ENCODE data around the gene APBA2. TPM values are rescaled to one million over a fixed set of nuclear protein-coding genes. Genes with fewer than 3 reads are reported as not detected.
"Not testable (repeated sequence)": the region's sequence is repeated elsewhere in the genome, so short reads cannot be mapped to it uniquely, and the experiment has no call there.

Gene APBA2
- total RNA-seq, 1 donor from 2014 or later: 33.1 TPM

DNA sequence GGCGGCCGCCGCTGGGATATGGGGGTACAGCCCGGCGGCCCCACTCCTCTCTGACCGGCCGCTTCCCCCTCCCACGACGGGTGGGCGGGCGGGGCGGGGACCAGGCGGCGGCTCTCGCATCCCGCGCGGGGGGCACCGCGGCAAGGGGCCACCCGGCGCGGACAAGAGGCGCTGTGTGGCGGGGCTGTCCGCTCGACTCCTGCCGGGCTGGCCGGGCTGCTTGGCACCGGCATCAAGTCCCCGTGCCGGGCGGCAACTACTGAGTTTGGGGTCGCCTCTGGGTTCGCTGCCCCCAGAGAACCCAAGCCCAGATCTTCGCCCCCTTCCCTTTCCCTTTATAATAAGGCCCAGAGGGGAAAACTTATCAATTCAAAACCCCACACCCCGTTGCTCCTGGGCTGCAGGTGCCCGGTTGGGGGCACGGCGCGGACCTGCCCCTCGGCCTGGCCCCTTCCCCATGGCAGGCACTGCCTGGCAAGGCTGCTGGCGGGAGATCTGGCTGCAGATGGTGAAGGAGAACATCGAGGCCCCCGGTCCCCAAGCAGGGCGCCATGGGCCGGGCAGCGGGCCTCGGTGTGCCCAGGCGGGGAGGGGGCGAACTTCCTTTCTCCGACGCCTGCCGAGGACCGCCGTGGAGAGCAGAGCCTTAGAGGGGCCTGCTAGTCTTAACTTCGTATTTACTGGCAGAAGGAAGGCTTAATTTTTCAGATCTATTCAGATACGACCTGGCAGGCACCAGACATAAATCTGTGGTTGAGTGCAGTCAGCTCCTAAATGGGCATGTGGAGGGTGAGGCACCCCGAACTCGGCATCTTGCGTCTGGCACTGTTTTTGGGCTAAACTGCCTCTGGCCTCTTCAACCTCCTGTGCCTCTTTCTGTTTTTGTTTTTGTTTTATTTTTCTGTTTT is 911 bp downstream of the APBA2 start:
- peak overlapping the region; percentile 70 for H3K4me3 Mint-ChIP-seq
- H3K4me1 Mint-ChIP-seq: peaks cover 12% of the 10 kb centered on the region
- DNase-seq (ENCODE audit: low spot score in 2 of 2, unreplicated experiment in 2 of 2): peak in 1 of 2 experiments; percentile 48
- TF ChIP-seq CTCF (IDR thresholded peaks at IDR 0.05; ENCODE audit: unreplicated experiment): no peak
- H3K27ac Mint-ChIP-seq: no peak overlapping the region
- H3K27me3 Mint-ChIP-seq (ENCODE audit: low read depth): no peaks in the 10 kb centered on the region
- no peaks in the 10 kb centered on the region for H3K9me3 Mint-ChIP-seq
- no peaks in the 10 kb centered on the region for H3K36me3 Mint-ChIP-seq

GRCh38 chr15:28887339-28888174 is 1.8 kb downstream of the APBA2 start:
- TF ChIP-seq CTCF (IDR thresholded peaks at IDR 0.05; ENCODE audit: unreplicated experiment): no peak
- DNase-seq (ENCODE audit: low spot score in 2 of 2, unreplicated experiment in 2 of 2): no peak
- Mint-ChIP-seq H3K4me1 (peaks cover 12% of the 10 kb centered on the region), H3K27me3 (ENCODE audit: low read depth) (no peaks in the 10 kb centered on the region), H3K36me3 (no peaks in the 10 kb centered on the region), H3K9me3 (no peaks in the 10 kb centered on the region), H3K4me3 (peak overlapping the region; percentile 70), H3K27ac (no peak overlapping the region)

DNA sequence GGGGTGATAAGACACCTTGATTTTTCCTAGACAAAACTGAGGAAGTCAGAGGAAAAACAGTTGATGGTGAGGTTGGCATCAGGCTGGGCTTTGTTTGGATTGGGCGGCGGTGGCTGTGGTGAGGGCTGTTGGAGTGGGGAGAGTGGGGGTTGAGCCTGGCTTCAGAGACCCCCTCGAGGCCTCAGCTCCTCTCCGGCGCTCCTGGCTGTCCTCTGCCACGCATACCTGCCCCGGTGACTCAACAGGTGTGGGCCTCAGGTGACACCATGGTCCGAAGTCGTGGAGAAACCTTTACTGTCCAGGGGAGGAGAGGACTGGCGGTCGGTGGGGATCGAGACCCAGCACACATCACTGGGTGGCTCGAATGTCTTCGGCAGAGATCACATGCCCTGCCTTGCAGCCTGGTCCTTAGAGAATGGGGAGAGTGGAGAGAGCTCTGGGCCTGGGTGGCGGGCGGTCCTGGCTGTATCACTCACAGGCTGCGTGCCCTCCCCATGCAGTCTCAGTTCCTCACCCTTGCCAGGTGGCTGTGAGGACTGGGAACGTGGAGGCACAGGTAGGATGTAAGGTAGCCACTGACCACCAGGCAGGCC is 2.6 kb downstream of the APBA2 start:
- DNase-seq (ENCODE audit: low spot score in 2 of 2, unreplicated experiment in 2 of 2): no peak
- Mint-ChIP-seq H3K27me3 (ENCODE audit: low read depth) (no peaks in the 10 kb centered on the region), H3K4me3 (no peak overlapping the region), H3K9me3 (no peaks in the 10 kb centered on the region), H3K27ac (no peak overlapping the region), H3K36me3 (no peaks in the 10 kb centered on the region), H3K4me1 (peaks cover 12% of the 10 kb centered on the region)
- no peak for TF ChIP-seq CTCF (IDR thresholded peaks at IDR 0.05; ENCODE audit: unreplicated experiment)

- Mint-ChIP-seq H3K4me1 (peaks cover 12% of the 10 kb centered on the region), H3K9me3 (no peaks in the 10 kb centered on the region), H3K36me3 (no peaks in the 10 kb centered on the region), H3K27ac (no peak overlapping the region), H3K4me3 (no peak overlapping the region), H3K27me3 (ENCODE audit: low read depth) (no peaks in the 10 kb centered on the region)
- TF ChIP-seq CTCF (IDR thresholded peaks at IDR 0.05; ENCODE audit: unreplicated experiment): no peak
- no peak for DNase-seq (ENCODE audit: low spot score in 2 of 2, unreplicated experiment in 2 of 2)
These were observed 3.1 kb downstream of the APBA2 start for GRCh38 chr15:28888900-28889299.

DNA sequence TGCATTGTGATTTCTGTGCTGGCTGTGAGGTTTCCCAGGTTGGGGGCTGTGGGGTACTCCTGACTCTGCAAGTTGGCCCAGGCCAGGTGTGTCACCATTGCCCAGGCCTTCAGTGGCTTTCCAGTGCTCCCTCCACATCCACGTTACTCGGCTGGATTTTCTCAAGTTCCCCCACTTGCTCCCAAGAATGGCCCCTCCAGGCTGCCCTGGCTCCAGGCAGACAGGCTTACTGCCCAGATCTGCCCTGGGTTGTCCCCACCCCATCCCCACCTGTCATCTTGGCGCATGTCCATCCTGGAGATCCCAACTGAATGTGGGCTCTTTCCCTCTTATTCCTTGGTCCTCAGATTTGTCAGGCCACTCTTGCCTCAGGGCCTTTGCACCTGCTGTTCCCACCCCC is 3.6 kb downstream of the APBA2 start:
- Mint-ChIP-seq H3K4me1 (peaks cover 13% of the 10 kb centered on the region), H3K4me3 (no peak overlapping the region)

DNA sequence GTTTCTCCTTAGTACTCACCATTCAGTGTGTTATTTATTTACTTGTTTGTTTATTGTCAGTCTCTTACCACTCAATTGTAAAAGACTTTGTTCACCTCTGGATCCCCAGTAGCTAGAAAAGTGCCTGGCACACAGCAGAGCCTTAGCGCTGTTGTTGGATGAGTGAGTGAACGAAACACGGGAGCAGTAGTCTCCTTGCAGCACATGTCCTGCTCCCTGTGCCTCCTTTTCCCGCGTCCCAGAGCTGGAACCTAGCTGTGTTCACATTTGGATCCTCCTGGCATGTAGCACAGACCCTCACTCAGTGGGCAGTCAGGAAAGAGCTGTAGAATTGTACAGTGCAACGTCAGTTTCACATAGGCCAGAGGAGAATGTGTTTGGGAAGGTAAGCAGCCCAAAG is 4.1 kb downstream of the APBA2 start:
- H3K4me1 Mint-ChIP-seq: peaks cover 15% of the 10 kb centered on the region
- DNase-seq (ENCODE audit: low spot score in 2 of 2, unreplicated experiment in 2 of 2); H3K27me3 Mint-ChIP-seq (ENCODE audit: low read depth); H3K4me3 Mint-ChIP-seq; H3K9me3 Mint-ChIP-seq; H3K36me3 Mint-ChIP-seq; H3K27ac Mint-ChIP-seq: not testable (repeated sequence)

More for the DNA sequence above, 3.6 kb downstream of the APBA2 start:
- H3K27me3 Mint-ChIP-seq (ENCODE audit: low read depth): no peaks in the 10 kb centered on the region
- no peak for TF ChIP-seq CTCF (IDR thresholded peaks at IDR 0.05; ENCODE audit: unreplicated experiment)
- no peak for DNase-seq (ENCODE audit: low spot score in 2 of 2, unreplicated experiment in 2 of 2)
- H3K27ac Mint-ChIP-seq: no peak overlapping the region
- no peaks in the 10 kb centered on the region for H3K9me3 Mint-ChIP-seq
- H3K36me3 Mint-ChIP-seq: no peaks in the 10 kb centered on the region

DNA sequence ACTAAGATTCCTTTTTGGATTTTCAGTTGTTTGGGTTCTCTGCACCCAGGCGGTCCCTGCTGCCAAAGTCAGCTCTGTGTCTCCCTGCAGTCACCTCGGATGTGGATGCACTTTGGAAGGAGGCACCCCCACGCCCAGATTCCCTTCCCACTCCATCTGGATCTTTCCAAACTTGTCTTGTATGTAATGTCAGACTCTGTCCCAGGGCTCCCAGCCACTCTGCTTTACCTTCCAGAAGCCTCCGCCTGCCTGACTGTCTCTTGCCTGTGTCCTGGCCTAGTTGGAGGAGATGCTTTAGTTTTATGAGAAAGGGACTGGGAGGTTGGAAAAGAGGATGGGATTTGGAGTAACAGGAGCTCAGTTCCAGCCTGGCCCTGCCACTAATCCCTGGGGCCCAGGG is 4.5 kb downstream of the APBA2 start:
- H3K4me1 Mint-ChIP-seq: peaks cover 15% of the 10 kb centered on the region
- DNase-seq (ENCODE audit: low spot score in 2 of 2, unreplicated experiment in 2 of 2); H3K27ac Mint-ChIP-seq; H3K4me3 Mint-ChIP-seq; H3K36me3 Mint-ChIP-seq; H3K9me3 Mint-ChIP-seq; H3K27me3 Mint-ChIP-seq (ENCODE audit: low read depth): not testable (repeated sequence)
